HFF-Myc (cell line): ENCODE results near the gene ZNF268.

Source experiments
- DNase-seq: peaks from one replicate; pipeline ENCODE4 v3.0.0-alpha.2; 2011; ENCODE audit warnings: low read depth; ENCODE audit errors: extremely low read depth
- H3K4me3 ChIP-seq: replicated peaks from 2 replicates; pipeline ENCODE4 v1.5.1; 2011; ENCODE audit warnings: low read depth, mild to moderate bottlenecking, control low read depth, low read length
- TF ChIP-seq, protein P1 (sequence below): IDR thresholded peaks from 2 replicates; pipeline ENCODE4 v1.5.1; 2012; ENCODE audit warnings: mild to moderate bottlenecking, low read depth, low read length, control low read depth; ENCODE audit errors: missing control alignments

The ZNF268 gene

DNA sequence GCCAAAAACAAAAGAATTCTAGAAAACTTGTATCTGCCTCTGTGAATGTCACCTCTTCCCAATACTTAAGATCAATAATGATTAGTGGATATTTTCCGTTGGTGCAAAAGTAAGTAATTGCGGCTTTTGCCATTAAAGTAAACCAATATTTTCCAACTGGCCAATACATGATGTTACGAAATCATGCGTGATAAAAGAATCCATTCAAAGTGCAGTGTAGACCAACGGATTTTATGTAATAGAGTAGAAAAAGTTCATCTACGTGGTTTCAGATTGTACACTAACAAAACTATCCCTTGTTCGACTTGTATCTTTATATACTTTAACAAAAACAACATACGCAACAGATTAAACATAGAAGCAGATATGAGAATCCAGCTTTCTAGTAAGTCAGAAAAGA, 626 bp upstream of the ZNF268 start:
- TF ChIP-seq, protein P1, sequence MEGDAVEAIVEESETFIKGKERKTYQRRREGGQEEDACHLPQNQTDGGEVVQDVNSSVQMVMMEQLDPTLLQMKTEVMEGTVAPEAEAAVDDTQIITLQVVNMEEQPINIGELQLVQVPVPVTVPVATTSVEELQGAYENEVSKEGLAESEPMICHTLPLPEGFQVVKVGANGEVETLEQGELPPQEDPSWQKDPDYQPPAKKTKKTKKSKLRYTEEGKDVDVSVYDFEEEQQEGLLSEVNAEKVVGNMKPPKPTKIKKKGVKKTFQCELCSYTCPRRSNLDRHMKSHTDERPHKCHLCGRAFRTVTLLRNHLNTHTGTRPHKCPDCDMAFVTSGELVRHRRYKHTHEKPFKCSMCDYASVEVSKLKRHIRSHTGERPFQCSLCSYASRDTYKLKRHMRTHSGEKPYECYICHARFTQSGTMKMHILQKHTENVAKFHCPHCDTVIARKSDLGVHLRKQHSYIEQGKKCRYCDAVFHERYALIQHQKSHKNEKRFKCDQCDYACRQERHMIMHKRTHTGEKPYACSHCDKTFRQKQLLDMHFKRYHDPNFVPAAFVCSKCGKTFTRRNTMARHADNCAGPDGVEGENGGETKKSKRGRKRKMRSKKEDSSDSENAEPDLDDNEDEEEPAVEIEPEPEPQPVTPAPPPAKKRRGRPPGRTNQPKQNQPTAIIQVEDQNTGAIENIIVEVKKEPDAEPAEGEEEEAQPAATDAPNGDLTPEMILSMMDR: no peak
- no peak overlapping the region for H3K4me3 ChIP-seq
- DNase-seq: no peak

DNA sequence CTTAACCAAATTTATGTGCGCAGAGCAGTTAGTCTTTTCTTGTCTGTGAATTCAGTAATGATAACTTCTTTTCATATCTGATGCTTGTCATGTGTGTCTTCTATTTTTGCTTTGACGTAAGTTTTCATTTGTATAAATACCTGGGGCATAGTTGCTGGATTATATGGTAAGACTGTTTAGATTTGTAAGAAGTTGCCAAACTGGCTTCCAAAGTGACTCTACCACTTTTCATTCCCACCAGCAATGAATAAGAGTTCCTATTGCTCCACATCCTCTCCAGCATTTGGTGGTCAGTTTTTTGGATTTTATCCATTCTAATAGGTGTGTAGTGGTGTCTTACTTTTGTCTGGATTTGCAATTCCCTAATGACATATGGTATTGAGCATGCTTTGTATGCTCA, 8.9 kb downstream of the ZNF268 start:
- TF ChIP-seq, protein P1: no peak
- H3K4me3 ChIP-seq: no peak overlapping the region
- no peak for DNase-seq

DNA sequence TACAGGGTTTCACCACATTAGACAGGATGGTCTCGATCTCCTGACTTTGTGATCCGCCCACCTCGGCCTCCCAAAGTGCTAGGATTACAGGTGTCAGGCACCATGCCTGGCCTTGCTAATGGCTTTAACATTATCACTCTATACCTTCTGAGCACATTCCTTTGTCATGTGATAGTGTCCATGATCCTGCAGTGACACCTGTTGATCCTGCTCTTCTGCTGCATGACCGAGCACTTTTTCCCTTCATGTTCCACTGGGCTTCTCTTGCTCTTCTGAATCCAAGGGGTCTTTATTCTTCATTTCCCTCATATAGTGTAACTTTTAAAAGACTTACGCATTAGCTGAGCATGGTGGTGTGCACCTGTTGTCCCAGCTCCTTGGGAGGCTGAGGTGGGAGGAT, 11.6 kb downstream of the ZNF268 start:
- no peak for DNase-seq
- no peak overlapping the region for H3K4me3 ChIP-seq
- TF ChIP-seq, protein P1: no peak

DNA sequence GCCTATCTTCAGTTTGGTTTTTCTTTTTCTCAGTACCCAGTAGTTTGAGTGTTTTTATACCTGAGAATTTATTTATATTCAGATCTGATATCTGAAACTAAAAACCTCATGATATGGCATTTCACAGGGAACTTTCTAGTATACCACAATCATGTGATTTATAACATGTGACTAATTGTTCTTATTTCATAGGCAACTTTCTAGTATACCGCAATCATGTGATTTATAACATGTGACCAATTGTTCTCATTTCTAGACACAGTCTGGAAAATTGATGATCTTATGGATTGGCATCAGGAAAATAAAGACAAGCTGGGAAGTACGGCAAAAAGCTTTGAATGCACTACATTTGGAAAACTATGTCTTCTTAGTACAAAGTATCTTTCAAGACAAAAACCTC, 20.6 kb downstream of the ZNF268 start:
- DNase-seq: no peak
- no peak overlapping the region for H3K4me3 ChIP-seq
- TF ChIP-seq, protein P1: no peak

DNA sequence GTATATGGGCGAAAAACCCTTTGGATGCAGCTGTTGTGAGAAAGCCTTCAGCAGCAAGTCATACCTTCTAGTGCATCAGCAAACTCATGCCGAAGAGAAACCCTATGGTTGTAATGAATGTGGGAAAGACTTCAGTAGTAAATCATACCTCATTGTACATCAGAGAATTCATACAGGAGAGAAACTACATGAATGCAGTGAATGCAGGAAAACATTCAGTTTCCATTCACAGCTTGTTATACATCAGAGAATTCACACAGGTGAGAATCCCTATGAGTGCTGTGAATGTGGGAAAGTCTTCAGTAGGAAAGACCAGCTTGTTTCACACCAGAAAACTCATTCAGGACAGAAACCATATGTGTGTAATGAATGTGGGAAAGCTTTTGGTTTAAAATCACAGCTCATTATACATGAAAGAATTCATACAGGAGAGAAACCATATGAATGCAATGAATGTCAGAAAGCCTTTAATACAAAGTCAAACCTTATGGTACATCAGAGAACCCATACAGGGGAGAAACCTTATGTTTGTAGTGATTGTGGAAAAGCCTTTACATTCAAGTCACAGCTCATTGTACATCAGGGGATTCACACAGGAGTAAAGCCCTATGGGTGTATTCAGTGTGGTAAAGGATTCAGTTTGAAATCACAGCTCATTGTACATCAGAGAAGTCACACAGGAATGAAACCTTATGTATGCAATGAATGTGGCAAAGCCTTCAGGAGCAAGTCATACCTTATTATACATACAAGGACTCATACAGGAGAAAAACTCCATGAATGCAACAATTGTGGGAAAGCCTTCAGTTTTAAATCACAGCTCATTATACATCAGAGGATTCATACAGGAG, 21.4 kb downstream of the ZNF268 start:
- TF ChIP-seq, protein P1: no peak
- no peak overlapping the region for H3K4me3 ChIP-seq
- no peak for DNase-seq

DNA sequence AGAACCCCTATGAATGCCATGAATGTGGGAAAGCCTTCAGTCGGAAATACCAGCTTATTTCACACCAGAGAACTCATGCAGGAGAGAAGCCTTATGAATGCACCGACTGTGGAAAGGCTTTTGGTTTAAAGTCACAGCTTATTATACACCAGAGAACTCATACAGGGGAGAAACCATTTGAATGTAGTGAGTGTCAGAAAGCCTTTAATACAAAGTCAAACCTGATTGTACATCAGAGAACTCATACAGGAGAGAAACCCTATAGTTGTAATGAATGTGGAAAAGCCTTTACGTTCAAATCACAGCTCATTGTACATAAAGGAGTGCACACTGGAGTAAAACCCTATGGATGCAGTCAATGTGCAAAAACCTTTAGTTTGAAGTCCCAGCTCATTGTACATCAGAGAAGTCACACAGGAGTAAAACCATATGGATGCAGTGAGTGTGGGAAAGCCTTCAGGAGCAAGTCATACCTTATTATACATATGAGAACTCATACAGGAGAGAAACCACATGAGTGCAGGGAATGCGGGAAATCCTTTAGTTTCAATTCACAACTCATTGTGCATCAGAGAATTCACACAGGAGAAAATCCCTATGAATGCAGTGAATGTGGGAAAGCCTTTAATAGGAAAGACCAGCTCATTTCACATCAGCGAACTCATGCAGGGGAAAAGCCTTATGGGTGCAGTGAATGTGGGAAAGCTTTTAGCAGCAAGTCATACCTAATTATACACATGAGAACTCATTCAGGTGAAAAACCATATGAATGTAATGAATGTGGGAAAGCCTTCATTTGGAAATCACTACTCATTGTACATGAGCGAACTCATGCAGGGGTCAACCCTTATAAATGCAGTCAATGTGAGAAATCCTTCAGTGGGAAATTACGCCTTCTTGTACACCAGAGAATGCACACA, 22.3 kb downstream of the ZNF268 start:
- no peak overlapping the region for H3K4me3 ChIP-seq
- TF ChIP-seq, protein P1: no peak
- no peak for DNase-seq
